ENCODE data around the gene FXYD1. TPM values are rescaled to one million over a fixed set of nuclear protein-coding genes. Genes with fewer than 3 reads are reported as not detected.

Gene FXYD1
- total RNA-seq, 4 donors from 2014 or later: 10.6 to 29.2 TPM; not detected in 2

GRCh38 chr19:35167251-35168119 lies 28.9 kb downstream of the FXYD1 start:
- Histone ChIP-seq H3K27me3 (no peaks in the 10 kb centered on the region), H3K36me3 (peaks cover 0 to 7% (median 0%) of the 10 kb centered on the region in 4 donors), H3K4me1 (no peaks in the 10 kb centered on the region), H3K9me3 (peaks cover 0 to 6% of the 10 kb centered on the region in 2 donors), H3K4me3 (no peak overlapping the region), H3K27ac (peak overlapping the region in 1 of 4 donors; percentile 18)
- in situ Hi-C loops (cut with MboI; ENCODE audit: low pct_ligation_motif_present in 1 of 4, low pct_unique_long_range_greater_than_20kb in 1 of 4, low sequenced_read_pairs in 3 of 4): no loop called here
- no peak for DNase-seq
- no peak for TF ChIP-seq POLR2A (IDR thresholded peaks at IDR 0.05)
- TF ChIP-seq CTCF (IDR thresholded peaks at IDR 0.05): no peak
- TF ChIP-seq POLR2AphosphoS5 (IDR thresholded peaks at IDR 0.05): no peak
- no peak for TF ChIP-seq EP300 (IDR thresholded peaks at IDR 0.05; ENCODE audit: low read depth)
- WGBS, 2 donors (ENCODE audit: low coverage in 1 of 2): 85 to 93% methylated on average over 3 to 5 of the region's 5 CpGs
- intact Hi-C loops (cut with DNase I; ENCODE audit: low total_unique reads): no loop called here

GRCh38 chr19:35168196-35168595 lies 29.6 kb downstream of the FXYD1 start:
- intact Hi-C loops (cut with DNase I; ENCODE audit: low total_unique reads): no loop called here
- in situ Hi-C loops (cut with MboI; ENCODE audit: low pct_ligation_motif_present in 1 of 4, low pct_unique_long_range_greater_than_20kb in 1 of 4, low sequenced_read_pairs in 3 of 4): no loop called here
- no peaks in the 10 kb centered on the region for H3K27me3 ChIP-seq
- no peak overlapping the region for H3K4me3 ChIP-seq
- WGBS, 2 donors (ENCODE audit: low coverage in 1 of 2): 80 to 83% methylated on average over 1 to 3 of the region's 3 CpGs
- peaks cover 0 to 7% (median 0%) of the 10 kb centered on the region in 4 donors for H3K36me3 ChIP-seq
- no peaks in the 10 kb centered on the region for H3K4me1 ChIP-seq
- no peak for DNase-seq
- no peak overlapping the region for H3K27ac ChIP-seq
- H3K9me3 ChIP-seq: peaks cover 0 to 6% of the 10 kb centered on the region in 2 donors
- TF ChIP-seq CTCF (IDR thresholded peaks at IDR 0.05): no peak
- TF ChIP-seq EP300 (IDR thresholded peaks at IDR 0.05; ENCODE audit: low read depth): no peak
- TF ChIP-seq POLR2A (IDR thresholded peaks at IDR 0.05): no peak
- TF ChIP-seq POLR2AphosphoS5 (IDR thresholded peaks at IDR 0.05): no peak

- intact Hi-C loops (cut with DNase I; ENCODE audit: low total_unique reads) (no loop called here), in situ Hi-C loops (cut with MboI; ENCODE audit: low pct_ligation_motif_present in 1 of 4, low pct_unique_long_range_greater_than_20kb in 1 of 4, low sequenced_read_pairs in 3 of 4) (no loop called here)
- Histone ChIP-seq H3K9me3 (peaks cover 0 to 6% of the 10 kb centered on the region in 2 donors), H3K27ac (no peak overlapping the region), H3K4me3 (no peak overlapping the region), H3K36me3 (peaks cover 0 to 2% (median 0%) of the 10 kb centered on the region in 4 donors), H3K4me1 (no peaks in the 10 kb centered on the region), H3K27me3 (no peaks in the 10 kb centered on the region)
- TF ChIP-seq EP300 (IDR thresholded peaks at IDR 0.05; ENCODE audit: low read depth) (no peak), CTCF (IDR thresholded peaks at IDR 0.05) (no peak), POLR2AphosphoS5 (IDR thresholded peaks at IDR 0.05) (no peak), POLR2A (IDR thresholded peaks at IDR 0.05) (no peak)
- no peak for DNase-seq
- 60 to 83% methylated on average over 1 to 18 of the region's 18 CpGs for WGBS, 2 donors (ENCODE audit: low coverage in 1 of 2)
Measured at GRCh38 chr19:35169221-35169995, 30.8 kb downstream of the FXYD1 start.

GRCh38 chr19:35170359-35171061 lies 31.9 kb downstream of the FXYD1 start:
- no peaks in the 10 kb centered on the region for H3K4me1 ChIP-seq
- no peaks in the 10 kb centered on the region for H3K27me3 ChIP-seq
- no peak overlapping the region for H3K4me3 ChIP-seq
- intact Hi-C loops (cut with DNase I; ENCODE audit: low total_unique reads): no loop called here
- TF ChIP-seq POLR2AphosphoS5 (IDR thresholded peaks at IDR 0.05) (no peak), EP300 (IDR thresholded peaks at IDR 0.05; ENCODE audit: low read depth) (no peak), POLR2A (IDR thresholded peaks at IDR 0.05) (no peak), CTCF (IDR thresholded peaks at IDR 0.05) (no peak)
- no peak overlapping the region for H3K27ac ChIP-seq
- DNase-seq: no peak
- in situ Hi-C loops (cut with MboI; ENCODE audit: low pct_ligation_motif_present in 1 of 4, low pct_unique_long_range_greater_than_20kb in 1 of 4, low sequenced_read_pairs in 3 of 4): no loop called here
- H3K36me3 ChIP-seq: no peaks in the 10 kb centered on the region
- 65 to 82% methylated on average over 3 to 7 of the region's 7 CpGs for WGBS, 2 donors (ENCODE audit: low coverage in 1 of 2)
- H3K9me3 ChIP-seq: peaks cover 0 to 6% of the 10 kb centered on the region in 2 donors

All from transverse colon (tissue), 4 donors.